Activated naive CD4-positive, alpha-beta T cell treated with anti-CD3 and anti-CD28 coated beads, Interleukin-2, amount 10 ng/mL, durations not matched to agents 5 hours and 36 hours (primary cell): Measurements from ENCODE around the gene OR9I1. TPM values are rescaled to one million over a fixed set of nuclear protein-coding genes. Genes with fewer than 3 reads are reported as not detected.

Source experiments
- total RNA-seq, 2 experiments: library from RNA; stranded (reverse); gene quantifications; one replicate each; pipeline ENCODE4 v1.2.3, GENCODE V29; 2021

The OR9I1 gene
- total RNA-seq, result not detected

GRCh38 chr11:58125469-58125868 lies at the start of gene OR9I1:
OR9I1 (minus strand) TSS chr11:58125530; CDS start chr11:58119444, 6,086 bp downstream.

Other genes starting within 250 kb of the OR9I1 start
- gene OR9Q1, start 101.6 kb downstream of the OR9I1 start, total RNA-seq, result not detected
- gene OR6Q1, start 94.6 kb downstream of the OR9I1 start, total RNA-seq, result not detected
- not detected for gene OR9Q2, start 63.5 kb upstream of the OR9I1 start, total RNA-seq
- gene OR1S2, start 78.6 kb upstream of the OR9I1 start, total RNA-seq, result not detected
- not detected for gene OR1S1, start 87.2 kb upstream of the OR9I1 start, total RNA-seq
- not detected for gene OR10Q1, start 103.4 kb upstream of the OR9I1 start, total RNA-seq
- gene OR10W1, start 142.7 kb upstream of the OR9I1 start, total RNA-seq, result not detected
- gene OR5B17, start 233.5 kb upstream of the OR9I1 start, total RNA-seq, result not detected